Measurements from ENCODE around the gene WASF2.

The WASF2 gene

GRCh38 chr1:27358038-27358927 is 131.7 kb downstream of the WASF2 start:
- DNase-seq (ENCODE audit: low read depth in 2 of 2), result no peak

- DNase-seq (ENCODE audit: low read depth in 2 of 2), result peak; percentile 71 to 73
These were observed 132.5 kb downstream of the WASF2 start for GRCh38 chr1:27357281-27358037.

- no peak for DNase-seq (ENCODE audit: low read depth in 2 of 2)
These were observed 133.2 kb downstream of the WASF2 start for GRCh38 chr1:27356619-27357280.

GRCh38 chr1:27356277-27356618 is 133.7 kb downstream of the WASF2 start:
- DNase-seq (ENCODE audit: low read depth in 2 of 2), result no peak

GRCh38 chr1:27355683-27356082 is 134.3 kb downstream of the WASF2 start:
- DNase-seq (ENCODE audit: low read depth in 2 of 2), result no peak
